Hepatocyte (in vitro differentiated cells): ENCODE results near the gene FBXO21.
A peak's percentile ranks its signal among the peaks of the same experiment; 100 is the strongest.

ENCODE experiments used
- EZH2 ChIP-seq: fragments of 200-600 bp; sonication (generic); IDR thresholded peaks from 2 replicates; pipeline ENCODE4 v1.6.1; 2016; ENCODE audit warnings: antibody characterized with exemption, mild to moderate bottlenecking, borderline replicate concordance
- EZH2phosphoT487 ChIP-seq: fragments of 200-600 bp; sonication (generic); IDR thresholded peaks from one replicate; pipeline ENCODE4 v1.6.1; 2018; ENCODE audit warnings: antibody characterized with exemption, mild to moderate bottlenecking, low read depth, moderate library complexity; ENCODE audit not compliant: unreplicated experiment, severe bottlenecking
- TF ChIP-seq, protein P1 (sequence below): fragments of 200-600 bp; sonication (generic); IDR thresholded peaks from 2 replicates; pipeline ENCODE4 v1.5.1; 2016; ENCODE audit warnings: antibody characterized with exemption, mild to moderate bottlenecking; ENCODE audit not compliant: poor library complexity

DNA sequence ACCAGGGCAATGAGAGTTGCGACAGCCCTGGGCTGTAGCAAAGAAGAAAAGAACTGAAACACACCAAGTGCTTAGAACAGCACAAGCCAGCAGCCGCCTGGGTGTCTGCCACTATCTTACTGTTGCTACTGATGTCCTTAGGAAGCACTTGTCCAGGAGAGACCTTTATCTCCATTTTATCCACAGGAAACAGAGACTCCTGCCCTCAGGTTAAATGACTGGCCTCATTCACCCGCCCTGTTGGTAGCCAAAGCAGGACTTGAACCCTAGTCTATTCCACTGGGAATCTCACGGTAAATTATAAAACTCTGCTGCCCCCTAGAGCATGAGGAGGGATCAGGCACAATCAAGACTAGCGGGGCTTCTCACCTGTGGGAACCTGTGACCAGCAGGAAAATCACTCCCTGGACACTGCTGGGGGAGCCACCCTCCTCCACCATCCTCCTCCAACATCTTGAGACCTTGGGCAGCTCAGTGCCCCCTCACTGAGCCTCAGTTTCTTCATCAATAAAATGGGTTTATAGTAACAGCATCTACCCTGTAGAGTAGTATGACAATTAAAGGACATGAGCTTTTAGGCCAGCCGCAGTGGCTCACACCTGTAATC lies 70.6 kb downstream of the FBXO21 start:
- TF ChIP-seq EZH2 (no peak), EZH2phosphoT487 (no peak)
- TF ChIP-seq, protein P1, sequence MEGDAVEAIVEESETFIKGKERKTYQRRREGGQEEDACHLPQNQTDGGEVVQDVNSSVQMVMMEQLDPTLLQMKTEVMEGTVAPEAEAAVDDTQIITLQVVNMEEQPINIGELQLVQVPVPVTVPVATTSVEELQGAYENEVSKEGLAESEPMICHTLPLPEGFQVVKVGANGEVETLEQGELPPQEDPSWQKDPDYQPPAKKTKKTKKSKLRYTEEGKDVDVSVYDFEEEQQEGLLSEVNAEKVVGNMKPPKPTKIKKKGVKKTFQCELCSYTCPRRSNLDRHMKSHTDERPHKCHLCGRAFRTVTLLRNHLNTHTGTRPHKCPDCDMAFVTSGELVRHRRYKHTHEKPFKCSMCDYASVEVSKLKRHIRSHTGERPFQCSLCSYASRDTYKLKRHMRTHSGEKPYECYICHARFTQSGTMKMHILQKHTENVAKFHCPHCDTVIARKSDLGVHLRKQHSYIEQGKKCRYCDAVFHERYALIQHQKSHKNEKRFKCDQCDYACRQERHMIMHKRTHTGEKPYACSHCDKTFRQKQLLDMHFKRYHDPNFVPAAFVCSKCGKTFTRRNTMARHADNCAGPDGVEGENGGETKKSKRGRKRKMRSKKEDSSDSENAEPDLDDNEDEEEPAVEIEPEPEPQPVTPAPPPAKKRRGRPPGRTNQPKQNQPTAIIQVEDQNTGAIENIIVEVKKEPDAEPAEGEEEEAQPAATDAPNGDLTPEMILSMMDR = peak; percentile 63
